GM23338 (cell line): ENCODE data around the gene ARRB1. TPM values are rescaled to one million over a fixed set of nuclear protein-coding genes. Genes with fewer than 3 reads are reported as not detected.

Experiments used
- ATAC-seq: fragments of 200-7000 bp; cut with Tn5 transposase; 3 replicates; pipeline ENCODE4 v1.9.1; 2020
- DNase-seq: peaks from one replicate; pipeline ENCODE4 v3.0.0-alpha.2; 2015; ENCODE audit warnings: low spot score
- H2AFZ ChIP-seq: fragments of 200-600 bp; sonication (generic); 2 replicates; pipeline ENCODE4 v1.8.0; 2016; ENCODE audit warnings: antibody characterized with exemption, mild to moderate bottlenecking, moderate library complexity
- H3F3A ChIP-seq: fragments of 200-600 bp; sonication (generic); replicated peaks from 2 replicates; pipeline ENCODE4 v1.8.0; 2017; ENCODE audit warnings: antibody characterized with exemption, mixed run types, low read depth
- H3K27ac ChIP-seq: fragments of 200-600 bp; sonication (generic); 2 replicates; pipeline ENCODE4 v1.6.1; 2016; ENCODE audit warnings: low read depth
- H3K27me3 ChIP-seq: fragments of 200-600 bp; sonication (generic); 2 replicates; pipeline ENCODE4 v1.8.0; 2016; ENCODE audit warnings: mild to moderate bottlenecking, mixed run types, moderate library complexity; ENCODE audit not compliant: insufficient read depth
- H3K36me3 ChIP-seq: fragments of 200-600 bp; sonication (generic); 2 replicates; pipeline ENCODE4 v1.8.0; 2016; ENCODE audit warnings: mild to moderate bottlenecking; ENCODE audit not compliant: insufficient read depth
- H3K4me1 ChIP-seq: fragments of 200-600 bp; sonication (generic); 2 replicates; pipeline ENCODE4 v1.8.0; 2016; ENCODE audit warnings: mild to moderate bottlenecking, moderate library complexity; ENCODE audit not compliant: insufficient read depth
- H3K4me2 ChIP-seq: fragments of 200-600 bp; sonication (generic); 2 replicates; pipeline ENCODE4 v1.7.1; 2017; ENCODE audit warnings: mixed run types
- H3K4me3 ChIP-seq: fragments of 200-600 bp; sonication (generic); 2 replicates; pipeline ENCODE4 v1.6.1; 2016; ENCODE audit warnings: mixed run types
- H3K79me2 ChIP-seq: fragments of 200-600 bp; sonication (generic); replicated peaks from 2 replicates; pipeline ENCODE4 v1.8.0; 2017; ENCODE audit warnings: mild to moderate bottlenecking; ENCODE audit not compliant: insufficient read depth
- H3K9me2 ChIP-seq: fragments of 200-600 bp; sonication (generic); 2 replicates; pipeline ENCODE4 v1.8.0; 2017; ENCODE audit not compliant: insufficient read depth
- H4K20me1 ChIP-seq: fragments of 200-600 bp; sonication (generic); replicated peaks from 2 replicates; pipeline ENCODE4 v1.8.0; 2017; ENCODE audit warnings: mild to moderate bottlenecking; ENCODE audit not compliant: insufficient read depth
- H3K27ac Mint-ChIP-seq: 2 replicates; pipeline ENCODE4 v1.8.0; 2020; ENCODE audit warnings: inconsistent platforms, mild to moderate bottlenecking, moderate library complexity, mixed read lengths
- H3K27me3 Mint-ChIP-seq: 3 replicates; pipeline ENCODE4 v1.8.0; 2022; ENCODE audit warnings: low read depth, mild to moderate bottlenecking, moderate library complexity, mixed read lengths, inconsistent platforms; ENCODE audit not compliant: insufficient read depth, poor library complexity
- H3K36me3 Mint-ChIP-seq: 3 replicates; pipeline ENCODE4 v1.8.0; 2021; ENCODE audit warnings: low read depth, mild to moderate bottlenecking, inconsistent platforms, moderate library complexity, mixed read lengths
- H3K4me1 Mint-ChIP-seq: 3 replicates; pipeline ENCODE4 v1.8.0; 2020; ENCODE audit warnings: mild to moderate bottlenecking, inconsistent platforms, mixed read lengths
- H3K4me3 Mint-ChIP-seq: 3 replicates; pipeline ENCODE4 v1.8.0; 2021; ENCODE audit warnings: moderate library complexity, mild to moderate bottlenecking, inconsistent platforms, mixed read lengths
- H3K9me3 Mint-ChIP-seq: 3 replicates; pipeline ENCODE4 v1.8.0; 2020; ENCODE audit warnings: moderate library complexity, mild to moderate bottlenecking, inconsistent platforms, mixed read lengths
- CREB1 ChIP-seq: fragments of 250-450 bp; sonication (Bioruptor Pico); IDR thresholded peaks from 2 replicates; pipeline ENCODE4 v1.5.0; 2020; ENCODE audit warnings: low read depth, mild to moderate bottlenecking, moderate library complexity
- EZH2 ChIP-seq: fragments of 200-600 bp; sonication (generic); IDR thresholded peaks from one replicate; pipeline ENCODE4 v1.8.0; 2017; ENCODE audit warnings: antibody characterized with exemption, mild to moderate bottlenecking, low read depth; ENCODE audit not compliant: unreplicated experiment
- EZH2phosphoT487 ChIP-seq: fragments of 200-600 bp; sonication (generic); IDR thresholded peaks from one replicate; pipeline ENCODE4 v1.8.1; 2018; ENCODE audit warnings: antibody characterized with exemption; ENCODE audit not compliant: unreplicated experiment
- JUNB ChIP-seq: IDR thresholded peaks from one replicate; pipeline ENCODE4 v1.6.1; 2016; ENCODE audit warnings: antibody characterized with exemption; ENCODE audit not compliant: unreplicated experiment
- NANOG ChIP-seq: IDR thresholded peaks from 2 replicates; pipeline ENCODE4 v1.6.1; 2016; ENCODE audit warnings: antibody characterized with exemption, borderline replicate concordance
- POLR2AphosphoS5 ChIP-seq: IDR thresholded peaks from 2 replicates; pipeline ENCODE4 v1.6.1; 2016; ENCODE audit warnings: antibody characterized with exemption, low read depth
- REST ChIP-seq: IDR thresholded peaks from one replicate; pipeline ENCODE4 v1.6.1; 2018; ENCODE audit warnings: antibody characterized with exemption; ENCODE audit not compliant: unreplicated experiment
- ZNF331 ChIP-seq: fragments of 250-450 bp; sonication (Bioruptor Pico); IDR thresholded peaks from 2 replicates; pipeline ENCODE4 v1.5.0; 2020; ENCODE audit warnings: low read depth, mild to moderate bottlenecking, moderate library complexity
- ZNF462 ChIP-seq: fragments of 250-450 bp; sonication (Bioruptor Pico); IDR thresholded peaks from 2 replicates; pipeline ENCODE4 v1.5.0; 2020; ENCODE audit warnings: mild to moderate bottlenecking, moderate library complexity
- polyA plus RNA-seq: library from polyadenylated mRNA; unstranded; fragments of >200 nt; fragmentation: Nextera tagmentation; extraction: Ambion mirVana; gene quantifications from 2 replicates; pipeline ENCODE4 v1.2.1, GENCODE V29; 2016
- total RNA-seq: library from RNA; depleted of rRNA; stranded (reverse); fragments of >200 nt; shearing (Covaris generic); gene quantifications from 2 replicates; pipeline ENCODE4 v1.2.3, GENCODE V29; 2014

ARRB1 gene
- total and polyA plus RNA-seq, 2 experiments from 2014 or later: 6.3 to 11.1 TPM

- H3K9me3 Mint-ChIP-seq: no peaks in the 10 kb centered on the region
- DNase-seq: peak; percentile 40
- TF ChIP-seq JUNB (no peak), POLR2AphosphoS5 (no peak), NANOG (no peak), EZH2phosphoT487 (no peak), REST (no peak), CREB1 (CRISPR knock-in tag) (no peak)
Measured at GRCh38 chr11:75279273-75279672, 72.2 kb downstream of the ARRB1 start.

GRCh38 chr11:75277991-75278790, 73.3 kb downstream of the ARRB1 start:
- no peak overlapping the region for H3K27ac Mint-ChIP-seq
- Histone ChIP-seq H2AFZ (no peak overlapping the region), H3F3A (no peaks in the 10 kb centered on the region), H3K27me3 (no peaks in the 10 kb centered on the region), H3K4me1 (peaks cover 5% of the 10 kb centered on the region; the same call in 1 of the 2 replicates), H3K9me2 (no peaks in the 10 kb centered on the region), H3K36me3 (no peaks in the 10 kb centered on the region), H3K27ac (no peak overlapping the region), H3K4me2 (no peak overlapping the region), H3K4me3 (no peak overlapping the region), H4K20me1 (no peaks in the 10 kb centered on the region), H3K79me2 (no peaks in the 10 kb centered on the region)
- peaks cover 13% of the 10 kb centered on the region for H3K27me3 Mint-ChIP-seq
- DNase-seq (no peak), ATAC-seq (no peak)
- peaks cover 84% of the 10 kb centered on the region for H3K36me3 Mint-ChIP-seq
- H3K4me1 Mint-ChIP-seq: peaks cover 30% of the 10 kb centered on the region
- no peak overlapping the region; the same call in 2 of the 3 replicates for H3K4me3 Mint-ChIP-seq
- H3K9me3 Mint-ChIP-seq: no peaks in the 10 kb centered on the region
- TF ChIP-seq JUNB (no peak), POLR2AphosphoS5 (no peak), ZNF462 (CRISPR knock-in tag) (no peak), ZNF331 (no peak), EZH2 (no peak), EZH2phosphoT487 (no peak)

More at GRCh38 chr11:75279273-75279672, 72.2 kb downstream of the ARRB1 start:
- H3K27me3 ChIP-seq: no peaks in the 10 kb centered on the region
- peaks cover 15% of the 10 kb centered on the region for H3K27me3 Mint-ChIP-seq
- peaks cover 5% of the 10 kb centered on the region; the same call in 1 of the 2 replicates for H3K4me1 ChIP-seq
- H3K27ac ChIP-seq: no peak overlapping the region
- H3K4me3 ChIP-seq: no peak overlapping the region
- H3K27ac Mint-ChIP-seq: no peak overlapping the region
- H3K36me3 ChIP-seq: no peaks in the 10 kb centered on the region
- peaks cover 36% of the 10 kb centered on the region for H3K4me1 Mint-ChIP-seq
- ATAC-seq: no peak
- H3F3A ChIP-seq: no peaks in the 10 kb centered on the region
- no peaks in the 10 kb centered on the region for H3K9me2 ChIP-seq
- no peaks in the 10 kb centered on the region for H3K79me2 ChIP-seq
- no peak overlapping the region for H3K4me2 ChIP-seq
- H4K20me1 ChIP-seq: no peaks in the 10 kb centered on the region
- no peak overlapping the region for H2AFZ ChIP-seq
- peaks cover 82% of the 10 kb centered on the region for H3K36me3 Mint-ChIP-seq
- H3K4me3 Mint-ChIP-seq: no peak overlapping the region
